ENCODE results near the gene ABTB1. TPM values are rescaled to one million over a fixed set of nuclear protein-coding genes. Genes with fewer than 3 reads are reported as not detected.

Gene ABTB1
- 4.2 TPM for polyA plus RNA-seq (2012; ENCODE audit: insufficient read depth, insufficient read length, low read depth)

GRCh38 chr3:127672429-127673190 is at the start of gene ABTB1:
Gene ABTB1, plus strand, starts transcription at chr3:127672952. Its CDS starts 74 bp downstream, at chr3:127673026.
- peak; percentile 93 for DNase-seq
- Histone ChIP-seq H3K36me3 (no peaks in the 10 kb centered on the region; the same call in 1 of the 2 replicates), H3K9me3 (no peaks in the 10 kb centered on the region), H3K4me1 (peaks cover 3% of the 10 kb centered on the region; the same call in 1 of the 2 replicates), H3K4me3 (ENCODE audit: low read depth, low read length) (peak within 1 kb of the TSS; percentile 68), H3K27me3 (no peaks in the 10 kb centered on the region)
- TF ChIP-seq CTCF (IDR thresholded peaks at IDR 0.05; ENCODE audit: low read depth, low read length): no peak

GRCh38 chr3:127624063-127624462 is 48.7 kb upstream of the ABTB1 start:
- TF ChIP-seq CTCF (IDR thresholded peaks at IDR 0.05; ENCODE audit: low read depth, low read length): no peak

GRCh38 chr3:127625821-127626220 is 46.9 kb upstream of the ABTB1 start:
- peaks cover 26% of the 10 kb centered on the region for H3K36me3 ChIP-seq
- H3K4me1 ChIP-seq: peaks cover 3% of the 10 kb centered on the region; the same call in 1 of the 2 replicates
- H3K4me3 ChIP-seq (ENCODE audit: low read depth, low read length): no peak overlapping the region
- H3K9me3 ChIP-seq: peaks cover 10% of the 10 kb centered on the region
- TF ChIP-seq CTCF (IDR thresholded peaks at IDR 0.05; ENCODE audit: low read depth, low read length): no peak
- no peak for DNase-seq
- H3K27me3 ChIP-seq: peaks cover 9% of the 10 kb centered on the region

More at GRCh38 chr3:127624063-127624462, 48.7 kb upstream of the ABTB1 start:
- H3K4me1 ChIP-seq: no peaks in the 10 kb centered on the region
- peaks cover 8% of the 10 kb centered on the region for H3K9me3 ChIP-seq
- H3K4me3 ChIP-seq (ENCODE audit: low read depth, low read length): no peak overlapping the region
- H3K36me3 ChIP-seq: peaks cover 39% of the 10 kb centered on the region
- H3K27me3 ChIP-seq: peaks cover 3% of the 10 kb centered on the region
- no peak for DNase-seq

GRCh38 chr3:127628426-127628787 is 44.3 kb upstream of the ABTB1 start:
- 0 out of 2 replicates have a peak, but pooled peaks cover 4% of the 10 kb centered on the region for H3K36me3 ChIP-seq
- H3K4me3 ChIP-seq (ENCODE audit: low read depth, low read length): no peak overlapping the region
- no peak for DNase-seq
- peaks cover 10% of the 10 kb centered on the region for H3K9me3 ChIP-seq
- H3K4me1 ChIP-seq: peaks cover 20% of the 10 kb centered on the region
- TF ChIP-seq CTCF (IDR thresholded peaks at IDR 0.05; ENCODE audit: low read depth, low read length): no peak
- peaks cover 9% of the 10 kb centered on the region for H3K27me3 ChIP-seq

GRCh38 chr3:127628788-127629466 is 43.8 kb upstream of the ABTB1 start, which contains the start of gene PODXL2:
Gene PODXL2, plus strand, starts transcription at chr3:127629185. Its CDS starts 35 bp downstream, at chr3:127629220.
- DNase-seq: peak; percentile 80
- H3K36me3 ChIP-seq: peaks cover 4% of the 10 kb centered on the region; the same call in 1 of the 2 replicates
- peaks cover 9% of the 10 kb centered on the region for H3K27me3 ChIP-seq
- peaks cover 10% of the 10 kb centered on the region for H3K9me3 ChIP-seq
- peaks cover 20% of the 10 kb centered on the region for H3K4me1 ChIP-seq
- TF ChIP-seq CTCF (IDR thresholded peaks at IDR 0.05; ENCODE audit: low read depth, low read length): no peak
- peak within 1 kb of the TSS; percentile 69 for H3K4me3 ChIP-seq (ENCODE audit: low read depth, low read length)
